Hepatocyte (in vitro differentiated cells): ENCODE measurements around the gene MICAL3. TPM values are rescaled to one million over a fixed set of nuclear protein-coding genes. Genes with fewer than 3 reads are reported as not detected.

ENCODE experiments used
- DNase-seq: peaks from one replicate; pipeline ENCODE4 v3.0.0-alpha.2; 2016; ENCODE audit warnings: low spot score
- H2AFZ ChIP-seq: fragments of 200-600 bp; sonication (generic); 2 replicates; pipeline ENCODE4 v1.6.0; 2016; ENCODE audit warnings: antibody characterized with exemption, mild to moderate bottlenecking
- H3K27ac ChIP-seq: fragments of 200-600 bp; sonication (generic); 2 replicates; pipeline ENCODE4 v1.5.1; 2016; ENCODE audit warnings: mild to moderate bottlenecking
- H3K27me3 ChIP-seq: fragments of 200-600 bp; sonication (generic); 2 replicates; pipeline ENCODE4 v1.6.1; 2016
- H3K36me3 ChIP-seq: fragments of 200-600 bp; sonication (generic); replicated peaks from 2 replicates; pipeline ENCODE4 v1.5.1; 2016; ENCODE audit warnings: low read depth; ENCODE audit not compliant: insufficient read depth
- H3K4me1 ChIP-seq: fragments of 200-600 bp; sonication (generic); 2 replicates; pipeline ENCODE4 v1.5.1; 2016; ENCODE audit warnings: mild to moderate bottlenecking, moderate library complexity; ENCODE audit not compliant: insufficient read depth
- H3K4me2 ChIP-seq: fragments of 200-600 bp; sonication (generic); 2 replicates; pipeline ENCODE4 v1.6.0; 2016
- H3K4me3 ChIP-seq: fragments of 200-600 bp; sonication (generic); 2 replicates; pipeline ENCODE4 v1.5.1; 2016; ENCODE audit warnings: mild to moderate bottlenecking
- H3K79me2 ChIP-seq: fragments of 200-600 bp; sonication (generic); 2 replicates; pipeline ENCODE4 v1.6.0; 2017; ENCODE audit warnings: mild to moderate bottlenecking
- H3K9me2 ChIP-seq: fragments of 200-600 bp; sonication (generic); replicated peaks from 2 replicates; pipeline ENCODE4 v1.6.0; 2017; ENCODE audit warnings: mild to moderate bottlenecking; ENCODE audit not compliant: insufficient read depth
- H3K9me3 ChIP-seq: fragments of 200-600 bp; sonication (generic); 2 replicates; pipeline ENCODE4 v1.5.1; 2016; ENCODE audit warnings: low read depth, mild to moderate bottlenecking
- H4K20me1 ChIP-seq: fragments of 200-600 bp; sonication (generic); 2 replicates; pipeline ENCODE4 v1.6.0; 2016; ENCODE audit warnings: mild to moderate bottlenecking; ENCODE audit not compliant: insufficient read depth, poor library complexity, severe bottlenecking
- EZH2 ChIP-seq: fragments of 200-600 bp; sonication (generic); IDR thresholded peaks from 2 replicates; pipeline ENCODE4 v1.6.1; 2016; ENCODE audit warnings: antibody characterized with exemption, mild to moderate bottlenecking, borderline replicate concordance
- EZH2phosphoT487 ChIP-seq: fragments of 200-600 bp; sonication (generic); IDR thresholded peaks from one replicate; pipeline ENCODE4 v1.6.1; 2018; ENCODE audit warnings: antibody characterized with exemption, mild to moderate bottlenecking, low read depth, moderate library complexity; ENCODE audit not compliant: unreplicated experiment, severe bottlenecking
- WGBS: methylation state at CpG from one replicate; pipeline ENCODE4 v1.1.6; 2016; ENCODE audit warnings: low lambda C conversion rate; ENCODE audit errors: missing lambda C conversion rate; 5-methylcytosine and 5-hydroxymethylcytosine counted together
- polyA plus RNA-seq: library from polyadenylated mRNA; unstranded; fragments of >200 nt; fragmentation: Nextera tagmentation; extraction: Ambion mirVana; gene quantifications from 2 replicates; pipeline ENCODE4 v1.2.1, GENCODE V29; 2016
- total RNA-seq: library from RNA; depleted of rRNA; stranded (reverse); fragments of >200 nt; gene quantifications from 2 replicates; pipeline ENCODE4 v1.2.3, GENCODE V29; 2014
- TF ChIP-seq, protein P1 (sequence below): fragments of 200-600 bp; sonication (generic); IDR thresholded peaks from 2 replicates; pipeline ENCODE4 v1.5.1; 2016; ENCODE audit warnings: antibody characterized with exemption, mild to moderate bottlenecking; ENCODE audit not compliant: poor library complexity

The MICAL3 gene
- total and polyA plus RNA-seq, 2 experiments from 2014 or later = 4.6 to 22.7 TPM

DNA sequence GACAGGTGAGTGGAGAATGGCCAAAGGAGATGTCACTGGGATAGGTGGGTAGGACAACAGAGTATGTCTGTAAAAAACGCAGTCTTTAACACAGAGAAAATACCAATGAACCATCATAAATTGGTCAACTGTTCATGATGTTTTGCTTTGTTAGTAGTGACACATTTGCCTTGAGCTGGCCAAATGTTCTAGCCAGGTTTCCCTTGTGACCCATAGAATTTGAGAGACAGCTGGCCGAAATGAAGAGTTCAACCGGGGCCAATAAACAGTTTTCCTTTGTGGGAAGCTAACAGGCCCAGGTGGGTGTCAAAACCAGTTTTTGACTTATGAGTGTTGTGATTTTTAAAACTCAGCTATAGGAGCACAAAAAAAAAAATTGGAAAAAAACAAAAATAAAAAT, 133.5 kb downstream of the MICAL3 start:
- peaks cover 21% of the 10 kb centered on the region for H3K4me1 ChIP-seq
- no peaks in the 10 kb centered on the region for H3K36me3 ChIP-seq
- H3K27ac ChIP-seq = peak overlapping the region; percentile 84
- 92% methylated on average over 3 of the region's 3 CpGs for WGBS
- TF ChIP-seq EZH2 (no peak), EZH2phosphoT487 (no peak)
- TF ChIP-seq, protein P1, sequence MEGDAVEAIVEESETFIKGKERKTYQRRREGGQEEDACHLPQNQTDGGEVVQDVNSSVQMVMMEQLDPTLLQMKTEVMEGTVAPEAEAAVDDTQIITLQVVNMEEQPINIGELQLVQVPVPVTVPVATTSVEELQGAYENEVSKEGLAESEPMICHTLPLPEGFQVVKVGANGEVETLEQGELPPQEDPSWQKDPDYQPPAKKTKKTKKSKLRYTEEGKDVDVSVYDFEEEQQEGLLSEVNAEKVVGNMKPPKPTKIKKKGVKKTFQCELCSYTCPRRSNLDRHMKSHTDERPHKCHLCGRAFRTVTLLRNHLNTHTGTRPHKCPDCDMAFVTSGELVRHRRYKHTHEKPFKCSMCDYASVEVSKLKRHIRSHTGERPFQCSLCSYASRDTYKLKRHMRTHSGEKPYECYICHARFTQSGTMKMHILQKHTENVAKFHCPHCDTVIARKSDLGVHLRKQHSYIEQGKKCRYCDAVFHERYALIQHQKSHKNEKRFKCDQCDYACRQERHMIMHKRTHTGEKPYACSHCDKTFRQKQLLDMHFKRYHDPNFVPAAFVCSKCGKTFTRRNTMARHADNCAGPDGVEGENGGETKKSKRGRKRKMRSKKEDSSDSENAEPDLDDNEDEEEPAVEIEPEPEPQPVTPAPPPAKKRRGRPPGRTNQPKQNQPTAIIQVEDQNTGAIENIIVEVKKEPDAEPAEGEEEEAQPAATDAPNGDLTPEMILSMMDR = no peak
- no peak for DNase-seq
- H3K79me2 ChIP-seq = no peaks in the 10 kb centered on the region
- no peaks in the 10 kb centered on the region for H4K20me1 ChIP-seq
- no peak overlapping the region for H3K4me3 ChIP-seq
- no peaks in the 10 kb centered on the region for H3K9me2 ChIP-seq
- peak overlapping the region; percentile 7 for H3K4me2 ChIP-seq
- H2AFZ ChIP-seq = no peak overlapping the region
- H3K9me3 ChIP-seq = no peaks in the 10 kb centered on the region
- no peaks in the 10 kb centered on the region for H3K27me3 ChIP-seq

DNA sequence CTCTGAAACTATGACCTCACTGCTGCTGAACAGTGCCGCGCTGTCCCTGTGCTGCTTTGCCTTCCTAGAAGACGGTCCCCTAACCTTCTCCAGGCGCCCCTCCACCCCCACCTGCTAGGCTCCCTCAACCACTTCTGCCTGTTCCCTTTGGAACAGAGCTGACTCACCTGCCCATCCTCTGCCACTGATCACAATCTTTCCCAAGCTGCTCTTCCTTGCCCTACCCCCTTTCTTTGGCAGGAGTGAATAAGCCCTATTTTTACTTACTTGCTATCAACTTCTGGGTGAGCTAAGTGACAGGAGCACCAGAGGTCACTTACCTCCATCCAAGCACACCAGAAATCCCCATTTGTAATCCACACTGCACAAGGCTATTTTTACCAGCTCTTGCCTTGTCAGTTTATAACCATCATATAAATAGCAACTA, 134.1 kb downstream of the MICAL3 start:
- Histone ChIP-seq H3K4me2 (no peak overlapping the region), H3K27me3 (no peaks in the 10 kb centered on the region), H3K4me1 (peaks cover 21% of the 10 kb centered on the region), H3K9me3 (no peaks in the 10 kb centered on the region), H2AFZ (no peak overlapping the region), H3K4me3 (no peak overlapping the region), H4K20me1 (no peaks in the 10 kb centered on the region), H3K9me2 (no peaks in the 10 kb centered on the region), H3K79me2 (no peaks in the 10 kb centered on the region), H3K27ac (peak overlapping the region; percentile 90), H3K36me3 (no peaks in the 10 kb centered on the region)
- 71% methylated on average over 3 of the region's 4 CpGs for WGBS
- TF ChIP-seq, protein P1 = no peak
- TF ChIP-seq EZH2 (no peak), EZH2phosphoT487 (no peak)
- DNase-seq = peak; percentile 69

DNA sequence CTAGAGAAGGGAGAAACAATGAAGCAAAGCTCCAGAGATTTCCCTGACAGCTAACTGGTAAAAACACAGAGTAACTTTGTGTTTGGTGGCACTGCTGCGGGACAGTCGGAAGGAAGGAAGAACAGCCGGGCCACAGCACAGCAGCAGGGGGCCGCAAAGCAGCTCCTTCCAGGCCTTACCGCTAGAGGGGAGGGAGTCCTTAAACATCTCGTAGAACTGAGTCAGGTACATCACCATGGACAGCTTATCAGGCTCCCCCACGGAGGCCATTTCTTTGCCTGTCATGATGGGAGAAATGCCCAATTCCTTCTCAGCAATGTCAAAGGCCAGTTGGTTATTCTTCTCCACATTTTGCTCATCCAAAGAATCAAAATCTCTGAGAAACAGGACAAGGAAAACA, 135.5 kb downstream of the MICAL3 start:
- DNase-seq = no peak
- Histone ChIP-seq H3K4me3 (no peak overlapping the region), H4K20me1 (no peaks in the 10 kb centered on the region), H3K79me2 (no peaks in the 10 kb centered on the region), H3K4me2 (no peak overlapping the region), H2AFZ (no peak overlapping the region), H3K4me1 (peaks cover 21% of the 10 kb centered on the region), H3K9me3 (no peaks in the 10 kb centered on the region), H3K27ac (peak overlapping the region; percentile 90), H3K27me3 (no peaks in the 10 kb centered on the region), H3K9me2 (no peaks in the 10 kb centered on the region), H3K36me3 (no peaks in the 10 kb centered on the region)
- no peak for TF ChIP-seq EZH2phosphoT487
- TF ChIP-seq, protein P1 = peak; percentile 7
- WGBS = 53% methylated on average over 7 of the region's 7 CpGs

DNA sequence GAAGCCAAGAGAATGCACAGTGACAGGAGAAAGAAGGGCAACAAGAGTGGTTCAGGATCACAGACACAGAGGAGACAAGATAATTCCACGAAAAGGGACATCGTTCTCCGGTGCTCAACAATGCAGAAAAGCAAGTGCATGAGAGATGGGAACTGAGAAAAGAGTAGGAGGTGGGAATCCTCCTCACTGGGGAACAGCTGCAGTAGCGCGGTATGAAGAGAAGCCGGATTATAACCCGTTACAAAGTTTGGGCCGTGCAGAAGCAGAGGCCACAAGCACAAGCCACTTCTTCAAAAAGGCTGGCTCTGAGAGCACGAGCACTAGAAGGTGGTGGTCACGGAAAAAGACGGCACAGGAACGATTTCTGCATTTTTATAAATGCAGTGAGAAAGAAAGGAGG, 135.9 kb downstream of the MICAL3 start:
- H2AFZ ChIP-seq = no peak overlapping the region
- H3K9me3 ChIP-seq = no peaks in the 10 kb centered on the region
- peaks cover 18% of the 10 kb centered on the region for H3K4me1 ChIP-seq
- H4K20me1 ChIP-seq = no peaks in the 10 kb centered on the region
- H3K27me3 ChIP-seq = no peaks in the 10 kb centered on the region
- TF ChIP-seq EZH2 = no peak
- no peak for TF ChIP-seq EZH2phosphoT487
- TF ChIP-seq, protein P1 = no peak
- WGBS = 89% methylated on average over 12 of the region's 12 CpGs
- H3K4me2 ChIP-seq = no peak overlapping the region
- H3K27ac ChIP-seq = no peak overlapping the region
- H3K4me3 ChIP-seq = no peak overlapping the region
- no peak for DNase-seq
- H3K79me2 ChIP-seq = no peaks in the 10 kb centered on the region
- H3K36me3 ChIP-seq = no peaks in the 10 kb centered on the region
- H3K9me2 ChIP-seq = no peaks in the 10 kb centered on the region
